ENCODE data around the gene LYL1. TPM values are rescaled to one million over a fixed set of nuclear protein-coding genes. Genes with fewer than 3 reads are reported as not detected.

LYL1 gene
- total RNA-seq = 13.8 TPM
- polyA plus RNA-seq (ENCODE audit: insufficient read depth, low read depth, low replicate concordance) = 8.5 TPM
- long read RNA-seq, donor 1, partial matches to known transcripts = 0 of 2 reads
- long read RNA-seq, donor 1, other reads (novel, unspliced or antisense) = 0 of 2 reads
- long read RNA-seq, donor 2 = 0 reads
- long read RNA-seq, donor 3, partial matches to known transcripts = 0 of 4 reads
- long read RNA-seq, donor 3, other reads (novel, unspliced or antisense) = 0 of 4 reads
- long read RNA-seq, donor 4, partial matches to known transcripts = 0 of 2 reads
- long read RNA-seq, donor 4, other reads (novel, unspliced or antisense) = 0 of 2 reads
- long read RNA-seq, donor 5 = 0 reads
- long read RNA-seq, donor 6, partial matches to known transcripts = 0 of 2 reads
- long read RNA-seq, donor 6, other reads (novel, unspliced or antisense) = 0 of 2 reads
- long read RNA-seq, donor 7, transcript LYL1-201 (4 exons, 1,490 nt) = major isoform, 6 of 10 reads
- long read RNA-seq, donor 7, partial matches to known transcripts = 2 of 10 reads
- long read RNA-seq, donor 7, other reads (novel, unspliced or antisense) = 2 of 10 reads
- long read RNA-seq, donor 8 = 0 reads
- long read RNA-seq, donor 9 = 0 reads
- long read RNA-seq, donor 10, partial matches to known transcripts = 0 of 1 reads
- long read RNA-seq, donor 10, other reads (novel, unspliced or antisense) = 0 of 1 reads

GRCh38 chr19:13102666-13103580 lies at the start of gene LYL1:
LYL1 (minus strand) TSS chr19:13102858; CDS start chr19:13101171, 1,687 bp downstream.
- H3K27me3 ChIP-seq (ENCODE audit: control insufficient read depth, insufficient read depth, low read length) = peaks cover 5% of the 10 kb centered on the region
- peak within 1 kb of the TSS; percentile 67 to 79 for H3K27ac ChIP-seq (ENCODE audit: low read depth in 2 of 2, low read length in 2 of 2)
- FAIRE-seq = no peak
- intact Hi-C loops (cut with DNase I) = no loop called here
- peak within 1 kb of the TSS; percentile 16 to 63 (median 53) for H3K4me3 ChIP-seq (ENCODE audit: low read length in 3 of 3)
- peak in 3 of 5 donors; percentile 75 to 95 (median 82) for DNase-seq
- no peaks in the 10 kb centered on the region for H3K9me3 ChIP-seq (ENCODE audit: control insufficient read depth in 2 of 3, insufficient read depth in 1 of 3, low read length in 3 of 3)
- TF ChIP-seq, protein P1, sequence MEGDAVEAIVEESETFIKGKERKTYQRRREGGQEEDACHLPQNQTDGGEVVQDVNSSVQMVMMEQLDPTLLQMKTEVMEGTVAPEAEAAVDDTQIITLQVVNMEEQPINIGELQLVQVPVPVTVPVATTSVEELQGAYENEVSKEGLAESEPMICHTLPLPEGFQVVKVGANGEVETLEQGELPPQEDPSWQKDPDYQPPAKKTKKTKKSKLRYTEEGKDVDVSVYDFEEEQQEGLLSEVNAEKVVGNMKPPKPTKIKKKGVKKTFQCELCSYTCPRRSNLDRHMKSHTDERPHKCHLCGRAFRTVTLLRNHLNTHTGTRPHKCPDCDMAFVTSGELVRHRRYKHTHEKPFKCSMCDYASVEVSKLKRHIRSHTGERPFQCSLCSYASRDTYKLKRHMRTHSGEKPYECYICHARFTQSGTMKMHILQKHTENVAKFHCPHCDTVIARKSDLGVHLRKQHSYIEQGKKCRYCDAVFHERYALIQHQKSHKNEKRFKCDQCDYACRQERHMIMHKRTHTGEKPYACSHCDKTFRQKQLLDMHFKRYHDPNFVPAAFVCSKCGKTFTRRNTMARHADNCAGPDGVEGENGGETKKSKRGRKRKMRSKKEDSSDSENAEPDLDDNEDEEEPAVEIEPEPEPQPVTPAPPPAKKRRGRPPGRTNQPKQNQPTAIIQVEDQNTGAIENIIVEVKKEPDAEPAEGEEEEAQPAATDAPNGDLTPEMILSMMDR (IDR thresholded peaks at IDR 0.05; ENCODE audit: borderline replicate concordance, extremely low read depth, insufficient read depth) = no peak
- no peaks in the 10 kb centered on the region for H3K36me3 ChIP-seq (ENCODE audit: control insufficient read depth in 2 of 3, insufficient read depth in 3 of 3, low read length in 3 of 3)
- H3K9ac ChIP-seq (ENCODE audit: low read length in 3 of 3) = peak within 1 kb of the TSS in 2 of 3 donors; percentile 46 to 69
- H3K4me1 ChIP-seq (ENCODE audit: control insufficient read depth in 2 of 3, insufficient read depth in 2 of 3, low read depth in 1 of 3, low read length in 3 of 3) = peaks cover 0 to 25% (median 4%) of the 10 kb centered on the region in 3 donors

DNA sequence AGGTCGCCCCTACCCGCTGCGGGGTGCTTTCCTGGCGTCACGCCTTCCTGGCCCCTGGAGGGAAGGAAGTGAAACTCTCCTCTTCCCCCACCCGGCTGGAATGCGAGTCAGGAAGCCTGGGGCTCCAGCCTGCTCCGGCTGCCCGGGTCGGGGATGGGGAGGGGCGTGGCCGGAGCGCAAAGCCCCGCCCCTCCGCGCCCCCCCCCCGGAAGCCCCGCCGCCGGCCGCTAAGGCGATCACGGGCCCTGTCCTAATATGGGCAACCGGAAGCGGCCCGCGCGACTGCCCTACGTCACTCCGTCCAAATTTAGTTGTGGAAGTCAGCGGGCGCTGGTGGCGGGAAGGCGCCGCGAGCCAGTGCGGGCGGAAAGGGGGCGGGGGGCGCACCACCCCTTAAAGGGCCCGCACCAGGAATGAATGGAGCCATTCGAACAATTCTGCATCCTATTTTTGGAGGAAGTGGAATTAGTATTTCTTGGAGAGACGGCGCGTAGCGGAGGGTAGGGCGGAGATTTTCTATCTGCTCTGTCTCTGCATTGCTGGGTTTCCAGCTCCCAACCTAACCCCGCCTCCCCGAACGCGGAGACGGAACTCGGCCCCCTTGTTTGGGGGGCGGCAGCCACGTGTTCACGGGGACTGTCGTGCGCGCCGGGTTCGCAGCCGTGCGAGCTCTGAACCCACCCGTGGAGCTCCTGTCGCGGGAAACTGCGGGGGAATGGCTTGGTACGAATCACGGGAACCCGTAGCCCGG lies 49.1 kb upstream of the LYL1 start:
- intact Hi-C loops (cut with DNase I) = no loop called here

More for the DNA sequence above, 49.1 kb upstream of the LYL1 start:
- TF ChIP-seq, protein P1 (IDR thresholded peaks at IDR 0.05; ENCODE audit: borderline replicate concordance, extremely low read depth, insufficient read depth) = no peak
- Histone ChIP-seq H3K4me1 (ENCODE audit: control insufficient read depth in 2 of 3, insufficient read depth in 2 of 3, low read depth in 1 of 3, low read length in 3 of 3) (peaks cover 0 to 12% (median 0%) of the 10 kb centered on the region in 3 donors), H3K9ac (ENCODE audit: low read length in 3 of 3) (peak overlapping the region; percentile 95 to 100 (median 98)), H3K27ac (ENCODE audit: low read depth in 2 of 2, low read length in 2 of 2) (peak overlapping the region; percentile 98 to 100), H3K36me3 (ENCODE audit: control insufficient read depth in 2 of 3, insufficient read depth in 3 of 3, low read length in 3 of 3) (no peaks in the 10 kb centered on the region), H3K27me3 (ENCODE audit: control insufficient read depth, insufficient read depth, low read length) (no peaks in the 10 kb centered on the region), H3K4me3 (ENCODE audit: low read length in 3 of 3) (peak overlapping the region; percentile 96 to 99 (median 98)), H3K9me3 (ENCODE audit: control insufficient read depth in 2 of 3, insufficient read depth in 1 of 3, low read length in 3 of 3) (no peaks in the 10 kb centered on the region)
- no peak for FAIRE-seq
- DNase-seq = peak; percentile 99

Data from kidney (tissue), 22 donors.